ENCODE results near the gene SLITRK6.

- TF ChIP-seq CTCF (conservative IDR thresholded peaks at IDR 0.05; ENCODE audit: low read length) (no peak), EZH2phosphoT487 (IDR thresholded peaks at IDR 0.05; ENCODE audit: borderline replicate concordance, low read depth, low read length) (no peak)
Observed at GRCh38 chr13:85833921-85834320, 34.7 kb upstream of the SLITRK6 start.

All from OCI-LY7 (cell line).